PC-9 (cell line): Measurements from ENCODE around the gene PRSS48. TPM values are rescaled to one million over a fixed set of nuclear protein-coding genes. Genes with fewer than 3 reads are reported as not detected.
"Not testable (repeated sequence)": the region's sequence is repeated elsewhere in the genome, so short reads cannot be mapped to it uniquely, and the experiment has no call there.

Experiments used
- BruUV-seq: library from RNA; stranded (reverse); fragments of 400-500 nt; replicated peaks from 2 replicates; lab custom pipeline; 2021; lab: Mats Ljungman, UMichigan
- CTCF ChIA-PET: fragments of 300-600 bp; sonication (Branson Sonifier 250); formaldehyde crosslinking; loops from one replicate; lab custom pipeline; 2022; ENCODE audit warnings: antibody characterized with exemption; lab: Charles Lee
- POLR2A ChIA-PET: fragments of 300-600 bp; sonication (Branson Sonifier 250); formaldehyde crosslinking; loops from one replicate; lab custom pipeline; 2022; ENCODE audit warnings: antibody characterized with exemption; ENCODE audit not compliant: unreplicated experiment; lab: Charles Lee
- DNase-seq, 2 experiments: peaks; one replicate each; pipeline versions ENCODE4 v3.0.0 to v3.0.0-alpha.2; 2015 to 2022; ENCODE audit warnings: mixed read lengths in 1 of 2
- H2AFZ ChIP-seq: fragments of 200-600 bp; sonication (generic); 2 replicates; pipeline ENCODE4 v1.8.1; 2017; ENCODE audit warnings: antibody characterized with exemption
- H3F3A ChIP-seq: fragments of 200-600 bp; sonication (generic); 2 replicates; pipeline ENCODE4 v1.8.1; 2017; ENCODE audit warnings: antibody characterized with exemption, mild to moderate bottlenecking, low read depth; ENCODE audit not compliant: insufficient read depth
- H3K27ac ChIP-seq: fragments of 200-600 bp; sonication (generic); 2 replicates; pipeline ENCODE4 v1.6.1; 2016; ENCODE audit warnings: mixed run types
- H3K27me3 ChIP-seq: fragments of 200-600 bp; sonication (generic); 2 replicates; pipeline ENCODE4 v1.6.1; 2016; ENCODE audit warnings: low read depth, mixed run types; ENCODE audit not compliant: insufficient read depth
- H3K36me3 ChIP-seq: fragments of 200-600 bp; sonication (generic); 2 replicates; pipeline ENCODE4 v1.6.1; 2016; ENCODE audit warnings: low read depth, mixed run types
- H3K4me1 ChIP-seq: fragments of 200-600 bp; sonication (generic); replicated peaks from 2 replicates; pipeline ENCODE4 v1.6.1; 2016; ENCODE audit warnings: mixed run types; ENCODE audit not compliant: insufficient read depth
- H3K4me2 ChIP-seq: fragments of 200-600 bp; sonication (generic); 2 replicates; pipeline ENCODE4 v1.6.1; 2017; ENCODE audit warnings: mixed run types
- H3K4me3 ChIP-seq: fragments of 200-600 bp; sonication (generic); 2 replicates; pipeline ENCODE4 v1.6.1; 2016; ENCODE audit warnings: mixed run types
- H3K79me2 ChIP-seq: fragments of 200-600 bp; sonication (generic); 2 replicates; pipeline ENCODE4 v1.6.1; 2017; ENCODE audit warnings: low read depth, mixed run types
- H3K9me2 ChIP-seq: fragments of 200-600 bp; sonication (generic); 2 replicates; pipeline ENCODE4 v1.8.1; 2017; ENCODE audit warnings: mild to moderate bottlenecking; ENCODE audit not compliant: insufficient read depth
- H3K9me3 ChIP-seq: fragments of 200-600 bp; sonication (generic); 2 replicates; pipeline ENCODE4 v1.8.1; 2016; ENCODE audit warnings: low read depth; ENCODE audit not compliant: insufficient read depth
- H4K20me1 ChIP-seq: fragments of 200-600 bp; sonication (generic); 2 replicates; pipeline ENCODE4 v1.8.1; 2017; ENCODE audit not compliant: insufficient read depth
- CTCF ChIP-seq: fragments of 200-600 bp; sonication (generic); conservative IDR thresholded peaks from 2 replicates; pipeline ENCODE4 v1.6.1; 2017; ENCODE audit warnings: mixed run types, antibody characterized with exemption, mild to moderate bottlenecking, moderate library complexity
- EZH2 ChIP-seq: fragments of 200-600 bp; sonication (generic); IDR thresholded peaks from 2 replicates; pipeline ENCODE4 v1.8.0; 2017; ENCODE audit warnings: antibody characterized with exemption, low read depth
- intact Hi-C: fragments of 100-400 bp; cut with micrococcal nuclease; formaldehyde crosslinking; loops from one replicate; pipeline ENCODE4 v1.10.0; 2022; ENCODE audit not compliant: unreplicated experiment
- total RNA-seq: library from RNA; stranded (reverse); gene quantifications from 2 replicates; pipeline ENCODE4 v1.2.3, GENCODE V29; 2021

PRSS48 gene
- total RNA-seq, 1 experiment from 2014 or later, result not detected

- no peaks in the 10 kb centered on the region for H3K79me2 ChIP-seq
- no peak for DNase-seq
- no peak overlapping the region for H3K27ac ChIP-seq
- no peaks in the 10 kb centered on the region for H3K36me3 ChIP-seq
- no peak overlapping the region for H3K4me3 ChIP-seq
- H3K9me2 ChIP-seq, result no peaks in the 10 kb centered on the region
- no peak for TF ChIP-seq CTCF
- no peak for TF ChIP-seq EZH2
- H3K4me1 ChIP-seq, result no peaks in the 10 kb centered on the region
- no peaks in the 10 kb centered on the region for H3K9me3 ChIP-seq
- H3K27me3 ChIP-seq, result no peaks in the 10 kb centered on the region
- POLR2A ChIA-PET, result no interaction called here
- no peak overlapping the region for H3K4me2 ChIP-seq
- H3F3A ChIP-seq, result no peaks in the 10 kb centered on the region
- no peaks in the 10 kb centered on the region for H4K20me1 ChIP-seq
- CTCF ChIA-PET, result no interaction called here
- no TSS peak for BruUV-seq
- no peak overlapping the region for H2AFZ ChIP-seq
- intact Hi-C loops, result no loop called here
Observed at GRCh38 chr4:151248519-151248918, 28.4 kb upstream of the PRSS48 start.

GRCh38 chr4:151250706-151251105 is 26.3 kb upstream of the PRSS48 start:
- BruUV-seq, result no TSS peak
- Histone ChIP-seq H3K4me3 (no peak overlapping the region), H3K79me2 (no peaks in the 10 kb centered on the region), H3K4me2 (no peak overlapping the region), H3K9me2 (no peaks in the 10 kb centered on the region), H3K27ac (no peak overlapping the region), H4K20me1 (no peaks in the 10 kb centered on the region), H3K4me1 (no peaks in the 10 kb centered on the region), H3K9me3 (no peaks in the 10 kb centered on the region), H3F3A (no peaks in the 10 kb centered on the region), H3K36me3 (no peaks in the 10 kb centered on the region), H2AFZ (no peak overlapping the region), H3K27me3 (no peaks in the 10 kb centered on the region)
- DNase-seq, result no peak
- ChIA-PET POLR2A (interaction anchor here (0.7 kb wide), 1 partner anchor 1521 kb away, joined by 3 read pairs; no protein-coding TSS in a partner anchor), CTCF (no interaction called here)
- TF ChIP-seq CTCF (no peak), EZH2 (no peak)
- intact Hi-C loops, result no loop called here

- H4K20me1 ChIP-seq, result no peaks in the 10 kb centered on the region
- no peaks in the 10 kb centered on the region for H3K27me3 ChIP-seq
- H3K4me1 ChIP-seq, result no peaks in the 10 kb centered on the region
- intact Hi-C loops, result no loop called here
- no peak overlapping the region for H3K4me2 ChIP-seq
- no peaks in the 10 kb centered on the region for H3F3A ChIP-seq
- H3K9me2 ChIP-seq, result no peaks in the 10 kb centered on the region
- H3K4me3 ChIP-seq, result no peak overlapping the region
- H3K79me2 ChIP-seq, result no peaks in the 10 kb centered on the region
- no peak overlapping the region for H2AFZ ChIP-seq
- H3K27ac ChIP-seq, result no peak overlapping the region
- DNase-seq, result no peak
- BruUV-seq, result no TSS peak
- H3K9me3 ChIP-seq, result no peaks in the 10 kb centered on the region
- ChIA-PET CTCF (no interaction called here), POLR2A (interaction anchor here (0.7 kb wide), 1 partner anchor 399 kb away, joined by 4 read pairs; no protein-coding TSS in a partner anchor)
- TF ChIP-seq EZH2 (no peak), CTCF (no peak)
- no peaks in the 10 kb centered on the region for H3K36me3 ChIP-seq
Observed at GRCh38 chr4:151251603-151252304, 25.2 kb upstream of the PRSS48 start.

- H3F3A ChIP-seq, H4K20me1 ChIP-seq, CTCF ChIA-PET, H3K27ac ChIP-seq, intact Hi-C loops, H2AFZ ChIP-seq, H3K27me3 ChIP-seq, H3K4me2 ChIP-seq, BruUV-seq, H3K9me3 ChIP-seq, H3K36me3 ChIP-seq, H3K79me2 ChIP-seq, POLR2A ChIA-PET, H3K4me3 ChIP-seq, H3K4me1 ChIP-seq, DNase-seq, H3K9me2 ChIP-seq: not testable (repeated sequence)
Observed at GRCh38 chr4:151255226-151255625, 21.7 kb upstream of the PRSS48 start.

GRCh38 chr4:151255680-151256079 is 21.3 kb upstream of the PRSS48 start:
- H3K9me2 ChIP-seq, DNase-seq, H3K4me2 ChIP-seq, H3K27ac ChIP-seq, BruUV-seq, H3K79me2 ChIP-seq, H3F3A ChIP-seq, H3K27me3 ChIP-seq, H3K9me3 ChIP-seq, H3K4me3 ChIP-seq, CTCF ChIA-PET, H4K20me1 ChIP-seq, H3K4me1 ChIP-seq, intact Hi-C loops, POLR2A ChIA-PET, H3K36me3 ChIP-seq, H2AFZ ChIP-seq: not testable (repeated sequence)
